ENCODE measurements around the gene PNRC2.
"Not testable (repeated sequence)": the region's sequence is repeated elsewhere in the genome, so short reads cannot be mapped to it uniquely, and the experiment has no call there.

PNRC2 gene

GRCh38 chr1:23977854-23978191, 18.2 kb downstream of the PNRC2 start:
- DNase-seq (ENCODE audit: low read depth), result no peak
- TF ChIP-seq CTCF (IDR thresholded peaks at IDR 0.05; ENCODE audit: low read depth, low read length, missing control alignments), result no peak
- in situ Hi-C loops (cut with HindIII; ENCODE audit: low sequenced_read_pairs), result no loop called here
- H3K4me3 ChIP-seq (ENCODE audit: low read depth, low read length), result peak overlapping the region; percentile 9

- in situ Hi-C loops (cut with HindIII; ENCODE audit: low sequenced_read_pairs), result no loop called here
- TF ChIP-seq CTCF (IDR thresholded peaks at IDR 0.05; ENCODE audit: low read depth, low read length, missing control alignments), result no peak
- peak overlapping the region; percentile 94 for H3K4me3 ChIP-seq (ENCODE audit: low read depth, low read length)
- DNase-seq (ENCODE audit: low read depth), result no peak
Measured at GRCh38 chr1:23978805-23979204, 19.2 kb downstream of the PNRC2 start.

- DNase-seq (ENCODE audit: low read depth), result no peak
Measured at GRCh38 chr1:23979387-23979880, 19.8 kb downstream of the PNRC2 start.

GRCh38 chr1:23979881-23980727, 20.5 kb downstream of the PNRC2 start, which contains the start of gene SRSF10:
Gene SRSF10, minus strand, starts transcription at chr1:23980327. Its CDS starts 72 bp downstream, at chr1:23980255.
- H3K4me3 ChIP-seq (ENCODE audit: low read depth, low read length), result peak within 1 kb of the TSS; percentile 94
- in situ Hi-C loops (cut with HindIII; ENCODE audit: low sequenced_read_pairs), result no loop called here
- DNase-seq (ENCODE audit: low read depth), result peak; percentile 96
- TF ChIP-seq CTCF (IDR thresholded peaks at IDR 0.05; ENCODE audit: low read depth, low read length, missing control alignments), result peak; percentile 43

More at GRCh38 chr1:23979387-23979880, 19.8 kb downstream of the PNRC2 start:
- H3K4me3 ChIP-seq (ENCODE audit: low read depth, low read length), result peak overlapping the region; percentile 94
- in situ Hi-C loops (cut with HindIII; ENCODE audit: low sequenced_read_pairs), result no loop called here
- TF ChIP-seq CTCF (IDR thresholded peaks at IDR 0.05; ENCODE audit: low read depth, low read length, missing control alignments), result no peak

GRCh38 chr1:23980728-23981070, 21.1 kb downstream of the PNRC2 start:
- peak overlapping the region; percentile 94 for H3K4me3 ChIP-seq (ENCODE audit: low read depth, low read length)
- no peak for TF ChIP-seq CTCF (IDR thresholded peaks at IDR 0.05; ENCODE audit: low read depth, low read length, missing control alignments)
- DNase-seq (ENCODE audit: low read depth), result no peak
- in situ Hi-C loops (cut with HindIII; ENCODE audit: low sequenced_read_pairs), result no loop called here

GRCh38 chr1:23984417-23985186, 25.0 kb downstream of the PNRC2 start:
- in situ Hi-C loops (cut with HindIII; ENCODE audit: low sequenced_read_pairs), result no loop called here
- no peak for DNase-seq (ENCODE audit: low read depth)
- no peak overlapping the region for H3K4me3 ChIP-seq (ENCODE audit: low read depth, low read length)
- TF ChIP-seq CTCF (IDR thresholded peaks at IDR 0.05; ENCODE audit: low read depth, low read length, missing control alignments), result no peak

- in situ Hi-C loops (cut with HindIII; ENCODE audit: low sequenced_read_pairs); H3K4me3 ChIP-seq (ENCODE audit: low read depth, low read length); DNase-seq (ENCODE audit: low read depth): not testable (repeated sequence)
Measured at GRCh38 chr1:23987038-23987437, 27.4 kb downstream of the PNRC2 start.

Data from astrocyte of the cerebellum (primary cell).